WTC11 (cell line): ENCODE data around the gene ZNF205.

ENCODE experiments used
- KAT7 ChIP-seq: sonication (generic); formaldehyde crosslinking; IDR thresholded peaks from 2 replicates; pipeline ENCODE4 v1.8.1; 2023; ENCODE audit warnings: missing genetic modification reagents, mild to moderate bottlenecking, borderline replicate concordance
- NR2C2 ChIP-seq: sonication (generic); formaldehyde crosslinking; IDR thresholded peaks from 2 replicates; pipeline ENCODE4 v1.8.0; 2022; ENCODE audit warnings: mild to moderate bottlenecking, missing genetic modification reagents
- ZNF423 ChIP-seq: fragments of 250-450 bp; sonication (Bioruptor Pico); IDR thresholded peaks from 2 replicates; pipeline ENCODE4 v2.1.2; 2022; ENCODE audit warnings: mild to moderate bottlenecking, moderate library complexity
- TF ChIP-seq, protein P1 (sequence below): sonication (generic); formaldehyde crosslinking; IDR thresholded peaks from 2 replicates; pipeline ENCODE4 v1.8.0; 2022; ENCODE audit warnings: mild to moderate bottlenecking, missing genetic modification reagents
- TF ChIP-seq, protein P2 (sequence below): fragments of 200-600 bp; IDR thresholded peaks from 2 replicates; pipeline ENCODE4 v1.8.0; 2022; ENCODE audit warnings: antibody characterized with exemption

DNA sequence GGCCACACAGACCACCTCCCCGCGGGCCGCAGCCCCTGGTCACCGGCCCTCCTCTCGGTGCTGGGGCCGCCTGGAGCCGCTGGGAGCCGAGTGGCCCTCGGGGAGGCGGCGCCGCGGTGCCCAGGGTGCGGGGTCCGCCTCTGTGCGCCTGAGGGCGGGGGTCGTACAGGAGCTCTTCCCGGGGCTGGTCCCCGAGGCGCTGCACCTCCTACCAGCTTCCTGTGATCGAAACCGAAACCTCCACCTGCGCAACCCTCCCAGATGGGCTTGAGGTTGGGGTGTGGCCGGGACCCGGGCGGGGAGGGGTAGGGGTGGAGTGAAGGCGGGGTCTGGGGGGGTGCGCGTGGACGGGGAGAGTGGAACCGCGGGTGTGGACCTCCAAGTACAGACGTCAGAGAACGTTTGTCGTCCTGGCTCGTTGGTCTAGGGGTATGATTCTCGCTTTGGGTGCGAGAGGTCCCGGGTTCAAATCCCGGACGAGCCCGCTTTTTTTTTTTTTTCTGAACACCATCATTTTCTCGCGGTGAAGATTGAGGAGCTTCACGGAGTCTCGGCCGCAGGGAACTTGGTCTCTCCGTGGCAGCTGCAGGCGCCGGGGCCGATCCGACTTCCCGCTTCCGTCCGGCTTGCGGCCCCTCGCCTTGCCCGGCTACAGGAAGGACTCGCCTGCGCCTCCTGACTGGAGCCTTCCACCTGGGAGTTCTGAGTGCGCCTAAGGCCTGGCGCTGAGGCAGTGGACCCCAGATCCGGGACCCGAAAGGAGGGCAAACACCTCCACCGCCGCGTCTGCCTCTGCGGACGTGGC lies 46.3 kb downstream of the ZNF205 start:
- TF ChIP-seq KAT7 (CRISPR knock-in tag) (no peak), ZNF423 (CRISPR knock-in tag) (peak; percentile 27; the same call in 1 of the 2 replicates), NR2C2 (CRISPR knock-in tag) (no peak)
- TF ChIP-seq, protein P1, sequence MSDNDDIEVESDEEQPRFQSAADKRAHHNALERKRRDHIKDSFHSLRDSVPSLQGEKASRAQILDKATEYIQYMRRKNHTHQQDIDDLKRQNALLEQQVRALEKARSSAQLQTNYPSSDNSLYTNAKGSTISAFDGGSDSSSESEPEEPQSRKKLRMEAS (CRISPR knock-in tag) = 0 out of 2 replicates have a peak, but pooled peaks have one; percentile 38
- TF ChIP-seq, protein P2, sequence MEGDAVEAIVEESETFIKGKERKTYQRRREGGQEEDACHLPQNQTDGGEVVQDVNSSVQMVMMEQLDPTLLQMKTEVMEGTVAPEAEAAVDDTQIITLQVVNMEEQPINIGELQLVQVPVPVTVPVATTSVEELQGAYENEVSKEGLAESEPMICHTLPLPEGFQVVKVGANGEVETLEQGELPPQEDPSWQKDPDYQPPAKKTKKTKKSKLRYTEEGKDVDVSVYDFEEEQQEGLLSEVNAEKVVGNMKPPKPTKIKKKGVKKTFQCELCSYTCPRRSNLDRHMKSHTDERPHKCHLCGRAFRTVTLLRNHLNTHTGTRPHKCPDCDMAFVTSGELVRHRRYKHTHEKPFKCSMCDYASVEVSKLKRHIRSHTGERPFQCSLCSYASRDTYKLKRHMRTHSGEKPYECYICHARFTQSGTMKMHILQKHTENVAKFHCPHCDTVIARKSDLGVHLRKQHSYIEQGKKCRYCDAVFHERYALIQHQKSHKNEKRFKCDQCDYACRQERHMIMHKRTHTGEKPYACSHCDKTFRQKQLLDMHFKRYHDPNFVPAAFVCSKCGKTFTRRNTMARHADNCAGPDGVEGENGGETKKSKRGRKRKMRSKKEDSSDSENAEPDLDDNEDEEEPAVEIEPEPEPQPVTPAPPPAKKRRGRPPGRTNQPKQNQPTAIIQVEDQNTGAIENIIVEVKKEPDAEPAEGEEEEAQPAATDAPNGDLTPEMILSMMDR = no peak
